Placental epithelial cell (primary cell): ENCODE data around the gene CLCC1. TPM values are rescaled to one million over a fixed set of nuclear protein-coding genes. Genes with fewer than 3 reads are reported as not detected.

Experiments
- small RNA-seq: library from RNA; depleted of rRNA; stranded (forward); fragments of <200 nt; gene quantifications from one replicate; pipeline ENCODE3, GENCODE V24; 2012
- total RNA-seq: library from RNA; depleted of rRNA; stranded (reverse); fragments of >200 nt; gene quantifications from 2 replicates; pipeline ENCODE4 v1.2.3, GENCODE V29; 2012

The CLCC1 gene
- total RNA-seq, result 11.1 and 14.5 TPM in 2 replicates

GRCh38 chr1:108963052-108963686 is at the start of gene CLCC1:
TSS of gene CLCC1 (minus strand) at chr1:108963484. CDS start at chr1:108950437, 13,047 bp downstream.

Small RNA genes lying within 50 kb of the gene (small RNA-seq; reads per million reads assigned to genes)
- not detected for gene BX679664.2

Other genes with a start within 250 kb of the CLCC1 start
- gene STXBP3, start 216.8 kb downstream of the CLCC1 start, total RNA-seq, result 43.1 and 62.0 TPM in 2 replicates
- 3.5 and 5.1 TPM in 2 replicates for gene AKNAD1, start 106.4 kb downstream of the CLCC1 start, total RNA-seq
- 90.3 and 113 TPM in 2 replicates for gene GPSM2, start 86.5 kb downstream of the CLCC1 start, total RNA-seq
- gene WDR47, start 78.6 kb upstream of the CLCC1 start, total RNA-seq, result 9.0 and 11.7 TPM in 2 replicates
- 39.7 and 64.1 TPM in 2 replicates for gene TAF13, start 112.5 kb upstream of the CLCC1 start, total RNA-seq
- 21.3 and 37.3 TPM in 2 replicates for gene TMEM167B, start 127.3 kb upstream of the CLCC1 start, total RNA-seq
- gene ELAPOR1, start 150.6 kb upstream of the CLCC1 start, total RNA-seq, result 0.39 and 0.98 TPM in 2 replicates